B cell (primary cell): ENCODE measurements around the gene CCL23. TPM values are rescaled to one million over a fixed set of nuclear protein-coding genes. Genes with fewer than 3 reads are reported as not detected.
"Not testable (repeated sequence)": the region's sequence is repeated elsewhere in the genome, so short reads cannot be mapped to it uniquely, and the experiment has no call there.

Experiments used
- ATAC-seq: fragments of 200-7000 bp; cut with Tn5 transposase; one replicate; pipeline ENCODE4 v1.10.0; 2021; ENCODE audit warnings: low read depth, mild to moderate bottlenecking, moderate number of reproducible peaks, moderate library complexity
- CTCF ChIA-PET: fragments of 350-600 bp; sonication (Branson Sonifier 250); formaldehyde crosslinking; loops from one replicate; lab custom pipeline; 2021; ENCODE audit warnings: antibody characterized with exemption, inconsistent platforms; lab: Charles Lee
- POLR2A ChIA-PET: fragments of 350-600 bp; sonication (Branson Sonifier 250); formaldehyde crosslinking; loops from one replicate; lab custom pipeline; 2021; ENCODE audit warnings: antibody characterized with exemption; lab: Charles Lee
- DNase-seq: peaks from one replicate; pipeline ENCODE4 v3.0.0; 2013
- H2AFZ ChIP-seq: 2 replicates; pipeline ENCODE4 v1.6.1; 2012; ENCODE audit warnings: mild to moderate bottlenecking, low read depth, low read length; ENCODE audit not compliant: insufficient read depth, poor library complexity, severe bottlenecking
- H3K27ac ChIP-seq, 2 donors: 1 replicate in 1 of 2; 2 replicates in 1 of 2; pipeline ENCODE4 v1.5.1; 2012 to 2013; ENCODE audit warnings: low read length in 2 of 2, mild to moderate bottlenecking in 2 of 2, moderate library complexity in 1 of 2
- H3K27me3 ChIP-seq, 4 experiments: fragments of 200-600 bp in 1 of 4; sonication (generic) in 1 of 4; replicated peaks in 1 of 4; 1 replicate in 2 of 4; 2 replicates in 2 of 4; pipeline versions ENCODE4 v1.6.1 to v1.7.0; 2013 to 2016; ENCODE audit warnings: low read length in 3 of 4, mild to moderate bottlenecking in 2 of 4, mixed read lengths in 1 of 4, moderate library complexity in 1 of 4; ENCODE audit not compliant: insufficient read depth in 4 of 4, control insufficient read depth in 3 of 4; ENCODE audit errors: control extremely low read depth in 1 of 4
- H3K36me3 ChIP-seq, 2 experiments: replicated peaks in 1 of 2; 1 replicate in 1 of 2; 2 replicates in 1 of 2; pipeline versions ENCODE4 v1.6.1 to v1.7.1; 2013; ENCODE audit warnings: low read length in 1 of 2; ENCODE audit not compliant: insufficient read depth in 2 of 2, control insufficient read depth in 1 of 2; ENCODE audit errors: control extremely low read depth in 1 of 2, extremely low read depth in 1 of 2
- H3K4me1 ChIP-seq, 2 donors: fragments of 200-600 bp in 1 of 2; sonication (generic) in 1 of 2; 1 replicate in 1 of 2; 2 replicates in 1 of 2; pipeline versions ENCODE4 v1.5.1 to v1.6.1; 2013 to 2017; ENCODE audit warnings: low read length in 2 of 2; ENCODE audit not compliant: control insufficient read depth in 2 of 2, insufficient read depth in 2 of 2
- H3K4me2 ChIP-seq: replicated peaks from 2 replicates; pipeline ENCODE3; 2012; ENCODE audit warnings: mild to moderate bottlenecking, low read depth, low read length; ENCODE audit not compliant: poor library complexity, severe bottlenecking
- H3K4me3 ChIP-seq, 5 experiments: fragments of 200-600 bp in 1 of 5; sonication (generic) in 1 of 5; 1 replicate in 3 of 5; 2 replicates in 2 of 5; pipeline versions ENCODE4 v1.5.1 to v1.7.0; 2011 to 2016; ENCODE audit warnings: low read length in 4 of 5, mild to moderate bottlenecking in 4 of 5, low read depth in 2 of 5, control low read depth in 1 of 5, moderate library complexity in 1 of 5; ENCODE audit not compliant: insufficient read depth in 1 of 5; ENCODE audit errors: control extremely low read depth in 1 of 5, extremely low read depth in 1 of 5
- H3K79me2 ChIP-seq: fragments of 200-600 bp; sonication (generic); one replicate; pipeline ENCODE4 v1.6.0; 2016; ENCODE audit warnings: low read length; ENCODE audit not compliant: control insufficient read depth, insufficient read depth
- H3K9ac ChIP-seq: fragments of 200-600 bp; sonication (generic); 2 replicates; pipeline ENCODE4 v1.6.1; 2017; ENCODE audit warnings: mild to moderate bottlenecking, low read length, moderate library complexity
- H3K9me3 ChIP-seq, 3 donors: one replicate each; pipeline versions ENCODE4 v1.6.1 to v1.7.1; 2013; ENCODE audit warnings: low read length in 2 of 3; ENCODE audit not compliant: control insufficient read depth in 2 of 3, insufficient read depth in 1 of 3; ENCODE audit errors: control extremely low read depth in 1 of 3
- H4K20me1 ChIP-seq: 2 replicates; pipeline ENCODE4 v1.6.0; 2012; ENCODE audit warnings: mild to moderate bottlenecking, low read length; ENCODE audit not compliant: insufficient read depth, control insufficient read depth, poor library complexity, severe bottlenecking
- H3K27ac Mint-ChIP-seq: one replicate; pipeline ENCODE4 v1.8.0; 2021; ENCODE audit warnings: mixed read lengths
- H3K27me3 Mint-ChIP-seq: one replicate; pipeline ENCODE4 v1.8.0; 2021; ENCODE audit warnings: mixed read lengths
- H3K4me1 Mint-ChIP-seq: one replicate; pipeline ENCODE4 v1.8.0; 2021; ENCODE audit warnings: mixed read lengths
- H3K4me3 Mint-ChIP-seq: one replicate; pipeline ENCODE4 v1.8.0; 2021; ENCODE audit warnings: mixed read lengths
- H3K9me3 Mint-ChIP-seq: one replicate; pipeline ENCODE4 v1.8.0; 2022; ENCODE audit warnings: mixed read lengths; ENCODE audit not compliant: insufficient read depth
- EZH2 ChIP-seq: IDR thresholded peaks from 2 replicates; pipeline ENCODE4 v1.6.1; 2012; ENCODE audit warnings: borderline replicate concordance, low read depth, mild to moderate bottlenecking, moderate library complexity, low read length; ENCODE audit not compliant: insufficient read depth, poor library complexity, severe bottlenecking
- WGBS: methylation state at CpG from one replicate; pipeline ENCODE4 v1.1.5; 2013; ENCODE audit warnings: missing lambda C conversion rate; ENCODE audit not compliant: insufficient coverage; 5-methylcytosine and 5-hydroxymethylcytosine counted together
- intact Hi-C: fragments of 100-400 bp; cut with micrococcal nuclease; formaldehyde crosslinking; loops from one replicate; pipeline ENCODE4 v1.10.0; 2022
- polyA plus RNA-seq: library from polyadenylated mRNA; depleted of rRNA; stranded (reverse); fragments of >200 nt; gene quantifications from 2 replicates; pipeline ENCODE4 v1.2.3, GENCODE V29; 2012
- total RNA-seq, 2 donors: library from RNA; stranded (reverse); fragments of 120-200 nt in 1 of 2; gene quantifications; 1 replicate in 1 of 2; 2 replicates in 1 of 2; pipeline versions ENCODE4 v1.2.3 to v1.2.4, GENCODE V29; 2013 to 2022
- TF ChIP-seq, protein P1 (sequence below): fragments of 200-600 bp; IDR thresholded peaks from one replicate; pipeline ENCODE4 v1.8.0; 2022; ENCODE audit warnings: antibody characterized with exemption, mild to moderate bottlenecking

CCL23 gene
- total and polyA plus RNA-seq, 2 donors (not counting 1 experiment from before 2014, with no cell fraction given), result 0.61 TPM; not detected in 1

DNA sequence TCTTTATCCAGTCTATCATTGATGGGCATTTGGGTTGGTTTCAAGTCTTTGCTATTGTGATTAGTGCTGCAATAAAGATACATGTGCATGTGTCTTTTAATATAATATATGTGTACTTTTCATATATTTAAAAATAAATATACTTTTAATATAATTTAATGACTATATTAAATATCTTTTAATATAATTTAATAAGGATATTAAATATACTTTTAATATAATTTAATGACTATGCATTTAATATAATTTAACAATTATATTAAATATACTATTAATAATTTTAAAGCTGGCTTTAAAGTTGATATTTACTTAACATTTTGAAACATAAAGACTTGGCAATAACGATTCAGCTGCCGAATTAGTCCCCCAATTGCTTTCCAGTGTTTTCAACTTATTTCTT lies 1.2 kb downstream of the CCL23 start:
- H3K79me2 ChIP-seq, result no peaks in the 10 kb centered on the region
- peaks cover 0 to 17% (median 0%) of the 10 kb centered on the region in 3 donors for H3K9me3 ChIP-seq
- ChIA-PET POLR2A (no interaction called here), CTCF (interaction anchor here (1.2 to 3.2 kb wide), 2 partner anchors 41 to 132 kb away, joined by 5 to 17 read pairs; no protein-coding TSS in a partner anchor)
- H3K27ac ChIP-seq, result no peak overlapping the region
- Mint-ChIP-seq H3K27me3 (peaks cover 3% of the 10 kb centered on the region), H3K9me3 (no peaks in the 10 kb centered on the region), H3K4me3 (no peak overlapping the region), H3K27ac (no peak overlapping the region), H3K4me1 (peaks cover 14% of the 10 kb centered on the region)
- no peak overlapping the region for H3K9ac ChIP-seq
- ATAC-seq (no peak), DNase-seq (no peak)
- H2AFZ ChIP-seq, result no peak overlapping the region
- no peaks in the 10 kb centered on the region for H4K20me1 ChIP-seq
- no peak overlapping the region for H3K4me2 ChIP-seq
- H3K36me3 ChIP-seq, result no peaks in the 10 kb centered on the region
- WGBS, result no CpG with 5 or more reads among the region's 2 CpGs
- TF ChIP-seq EZH2, result no peak
- TF ChIP-seq, protein P1, sequence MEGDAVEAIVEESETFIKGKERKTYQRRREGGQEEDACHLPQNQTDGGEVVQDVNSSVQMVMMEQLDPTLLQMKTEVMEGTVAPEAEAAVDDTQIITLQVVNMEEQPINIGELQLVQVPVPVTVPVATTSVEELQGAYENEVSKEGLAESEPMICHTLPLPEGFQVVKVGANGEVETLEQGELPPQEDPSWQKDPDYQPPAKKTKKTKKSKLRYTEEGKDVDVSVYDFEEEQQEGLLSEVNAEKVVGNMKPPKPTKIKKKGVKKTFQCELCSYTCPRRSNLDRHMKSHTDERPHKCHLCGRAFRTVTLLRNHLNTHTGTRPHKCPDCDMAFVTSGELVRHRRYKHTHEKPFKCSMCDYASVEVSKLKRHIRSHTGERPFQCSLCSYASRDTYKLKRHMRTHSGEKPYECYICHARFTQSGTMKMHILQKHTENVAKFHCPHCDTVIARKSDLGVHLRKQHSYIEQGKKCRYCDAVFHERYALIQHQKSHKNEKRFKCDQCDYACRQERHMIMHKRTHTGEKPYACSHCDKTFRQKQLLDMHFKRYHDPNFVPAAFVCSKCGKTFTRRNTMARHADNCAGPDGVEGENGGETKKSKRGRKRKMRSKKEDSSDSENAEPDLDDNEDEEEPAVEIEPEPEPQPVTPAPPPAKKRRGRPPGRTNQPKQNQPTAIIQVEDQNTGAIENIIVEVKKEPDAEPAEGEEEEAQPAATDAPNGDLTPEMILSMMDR, result no peak
- H3K27me3 ChIP-seq, result no peaks in the 10 kb centered on the region
- peaks cover 12 to 15% of the 10 kb centered on the region in 2 donors for H3K4me1 ChIP-seq
- intact Hi-C loops, result no loop called here
- H3K4me3 ChIP-seq, result no peak overlapping the region

DNA sequence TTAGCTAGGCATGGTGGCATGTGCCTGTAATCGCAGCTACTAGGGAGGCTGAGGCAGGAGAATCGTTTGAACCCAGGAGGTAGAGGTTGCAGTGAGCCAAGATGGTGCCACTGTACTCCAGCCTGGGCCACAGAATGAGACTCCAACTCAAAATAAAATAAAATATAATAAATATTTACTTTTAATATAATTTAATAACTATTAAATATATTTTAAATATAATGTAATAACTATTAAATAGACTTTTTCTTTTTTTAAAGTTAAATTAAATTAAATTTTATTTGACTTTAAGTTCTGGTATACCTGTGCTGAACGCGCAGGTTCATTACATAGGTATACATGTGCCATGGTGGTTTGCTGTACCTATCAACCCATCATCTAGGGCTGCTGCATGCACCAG lies 1.9 kb downstream of the CCL23 start:
- H3K27ac ChIP-seq, H3K9ac ChIP-seq, H3K27ac Mint-ChIP-seq, DNase-seq, H3K4me3 ChIP-seq, H3K79me2 ChIP-seq, H3K4me2 ChIP-seq, H3K27me3 ChIP-seq, POLR2A ChIA-PET, H3K36me3 ChIP-seq, H3K4me3 Mint-ChIP-seq, H2AFZ ChIP-seq, intact Hi-C loops, H3K9me3 Mint-ChIP-seq, H4K20me1 ChIP-seq, H3K27me3 Mint-ChIP-seq, ATAC-seq: not testable (repeated sequence)
- H3K4me1 Mint-ChIP-seq, result peaks cover 14% of the 10 kb centered on the region
- peaks cover 12 to 15% of the 10 kb centered on the region in 2 donors for H3K4me1 ChIP-seq
- WGBS, result 100% methylated on average over 2 of the region's 4 CpGs
- CTCF ChIA-PET, result interaction anchor here (3.2 kb wide), 1 partner anchor 133 kb away, joined by 17 read pairs; no protein-coding TSS in a partner anchor
- H3K9me3 ChIP-seq, result peaks cover 0 to 17% (median 0%) of the 10 kb centered on the region in 3 donors
